ENCODE data around the gene GPHN. TPM values are rescaled to one million over a fixed set of nuclear protein-coding genes. Genes with fewer than 3 reads are reported as not detected.

The GPHN gene
- total and polyA plus RNA-seq, 10 of the 15 experiments (the other 5 are each of a cell fraction or from before 2014, with no cell fraction given), result 22.3 to 48.8 (median 33.1) TPM

GRCh38 chr14:66645716-66646115 is 137.8 kb downstream of the GPHN start (continued):
- no peak for TF ChIP-seq SMAD1 (IDR thresholded peaks at IDR 0.05; ENCODE audit: low read depth, partially characterized antibody)

- Histone ChIP-seq H3K9ac (ENCODE audit: control insufficient read depth, insufficient read depth, low read length) (peak overlapping the region; percentile 57), H3K4me2 (ENCODE audit: control insufficient read depth, insufficient read depth) (peak overlapping the region; percentile 94; the same call in 1 of the 2 replicates), H4K20me1 (ENCODE audit: control insufficient read depth, insufficient read depth) (no peaks in the 10 kb centered on the region), H3K36me3 (ENCODE audit: control insufficient read depth in 2 of 2, insufficient read depth in 2 of 2, low read length in 1 of 2) (no peaks in the 10 kb centered on the region; a peak in 1 of 4 replicates), H2AFZ (ENCODE audit: control insufficient read depth, low read depth, low read length) (no peak overlapping the region; the same call in none of the 2 replicates), H3K27me3 (replicated peaks in 1 of 2; ENCODE audit: control insufficient read depth in 2 of 2, insufficient read depth in 2 of 2, low read length in 1 of 2) (no peaks in the 10 kb centered on the region), H3K27ac (ENCODE audit: control insufficient read depth, insufficient read depth) (peak overlapping the region; percentile 96), H3K4me1 (ENCODE audit: control insufficient read depth, insufficient read depth, low read length) (peaks cover 36% of the 10 kb centered on the region), H3K79me2 (ENCODE audit: control insufficient read depth, insufficient read depth, low read length) (peaks cover 21% of the 10 kb centered on the region), H3K4me3 (peak overlapping the region; percentile 54), H3K9me3 (replicated peaks; ENCODE audit: control insufficient read depth, insufficient read depth, low read length) (peaks cover 4% of the 10 kb centered on the region; the same call in 1 of the 3 replicates)
- BruUV-seq (replicated peaks), result no TSS peak
- ChIA-PET POLR2A (interaction anchor here (0.6 to 1.3 kb wide), 5 partner anchors 12 to 1854 kb away, joined by 3 to 6 read pairs (median 3); no protein-coding TSS in a partner anchor), CTCF (interaction anchor here (0.8 to 2.3 kb wide), 6 partner anchors 14 to 142 kb away, joined by 3 to 11 read pairs (median 4); partner anchors contain the start of gene GPHN), SMC1A (ENCODE audit: uncharacterized antibody, unreplicated experiment) (interaction anchor here (0.7 to 3.3 kb wide), 17 partner anchors 8 to 211 kb away, joined by 3 to 17 read pairs (median 5); partner anchors contain the start of gene GPHN), RAD21 (ENCODE audit: unreplicated experiment) (interaction anchor here (0.7 to 2.5 kb wide), 13 partner anchors 9 to 317 kb away, joined by 3 to 15 read pairs (median 4); partner anchors contain the start of gene GPHN)
- FAIRE-seq (peak; percentile 84), ATAC-seq (peak; percentile 82), DNase-seq (ENCODE audit: low read depth, low spot score) (peak; percentile 79)
- in situ Hi-C loops (cut with MboI), result no loop called here
- intact Hi-C loops (cut with micrococcal nuclease; ENCODE audit: unreplicated experiment), result loop anchor here (10.0 kb wide), 1 partner anchor 595 kb away; the partner anchor contains the start of gene PALS1
- WGBS (ENCODE audit: insufficient coverage, insufficient replicate concordance, low lambda C conversion rate, missing lambda C conversion rate), result 4% methylated on average over 3 of the region's 3 CpGs
- TF ChIP-seq RAD51 (IDR thresholded peaks at IDR 0.05), result peak; percentile 36; the same call in 1 of the 2 replicates
- TF ChIP-seq NFYA (IDR thresholded peaks at IDR 0.05; ENCODE audit: borderline replicate concordance, low read depth, low read length), result no peak
- TF ChIP-seq TCF7 (IDR thresholded peaks at IDR 0.05; ENCODE audit: borderline replicate concordance), result peak; percentile 90
- peak; percentile 47 to 68; a peak in 2 of 4 replicates for TF ChIP-seq BHLHE40 (IDR thresholded peaks at IDR 0.05; ENCODE audit: borderline replicate concordance in 1 of 2, low read depth in 2 of 2, low read length in 1 of 2)
- no peak for TF ChIP-seq SUPT20H (IDR thresholded peaks at IDR 0.05; ENCODE audit: borderline replicate concordance, control insufficient read depth, low read depth, low read length)
- no peak for TF ChIP-seq EGR1 (IDR thresholded peaks at IDR 0.05; ENCODE audit: borderline replicate concordance in 1 of 2, low read depth in 2 of 2, low read length in 2 of 2)
- TF ChIP-seq BCL11A (IDR thresholded peaks at IDR 0.05; ENCODE audit: low read depth, low read length), result peak; percentile 92
- TF ChIP-seq SKIL (IDR thresholded peaks at IDR 0.05; ENCODE audit: low read depth, poor library complexity, severe bottlenecking), result peak; percentile 15
- TF ChIP-seq NR2C1 (IDR thresholded peaks at IDR 0.05), result no peak; the same call in 1 of the 2 replicates
- peak; percentile 66; the same call in 1 of the 2 replicates for TF ChIP-seq NBN (IDR thresholded peaks at IDR 0.05)
- no peak for TF ChIP-seq CBX5 (IDR thresholded peaks at IDR 0.05; ENCODE audit: low read depth)
- TF ChIP-seq ZNF24 (IDR thresholded peaks at IDR 0.05), result peak; percentile 81; the same call in 1 of the 2 replicates
- no peak for TF ChIP-seq YBX1 (IDR thresholded peaks at IDR 0.05)
- TF ChIP-seq USF1 (IDR thresholded peaks at IDR 0.05; ENCODE audit: borderline replicate concordance, extremely low read length, insufficient read depth, low read depth, low read length), result no peak
- TF ChIP-seq EZH2 (IDR thresholded peaks at IDR 0.05; ENCODE audit: borderline replicate concordance, control insufficient read depth, low read depth, low read length), result no peak
- no peak for TF ChIP-seq CBFB (IDR thresholded peaks at IDR 0.05; ENCODE audit: low read depth)
- TF ChIP-seq ATF7 (IDR thresholded peaks at IDR 0.05; ENCODE audit: low read depth), result peak; percentile 92
- peak; percentile 94 for TF ChIP-seq CREM (IDR thresholded peaks at IDR 0.05; ENCODE audit: low read depth)
Observed at GRCh38 chr14:66649498-66649897, 141.6 kb downstream of the GPHN start.
